OCI-LY1 (cell line): ENCODE results near the gene CNEP1R1.

Source experiments
- CTCF ChIP-seq: fragments of 200-600 bp; sonication (generic), shearing (Covaris generic); IDR thresholded peaks from 2 replicates; pipeline ENCODE4 v1.5.1; 2017; ENCODE audit warnings: mild to moderate bottlenecking, antibody characterized with exemption, low read length, moderate library complexity, mixed read lengths
- EZH2 ChIP-seq: fragments of 200-600 bp; sonication (generic), shearing (Covaris generic); IDR thresholded peaks from 2 replicates; pipeline ENCODE4 v1.8.0; 2017; ENCODE audit warnings: borderline replicate concordance, mixed run types, mild to moderate bottlenecking, antibody characterized with exemption, low read length, moderate library complexity, mixed read lengths

GRCh38 chr16:50012182-50012581, 12.8 kb upstream of the CNEP1R1 start:
- TF ChIP-seq CTCF (no peak), EZH2 (no peak)
